HEK293 (cell line): ENCODE results near the gene NR2F1-AS1.
"Not testable (repeated sequence)": the region's sequence is repeated elsewhere in the genome, so short reads cannot be mapped to it uniquely, and the experiment has no call there.

ENCODE experiments used
- CTCF ChIA-PET: fragments of 350-600 bp; formaldehyde crosslinking; extraction: SDS; loops from one replicate; lab custom pipeline; 2021; ENCODE audit warnings: antibody characterized with exemption; lab: Yijun Ruan, JAX
- POLR2A ChIA-PET: fragments of 300-600 bp; formaldehyde crosslinking; extraction: SDS; loops from one replicate; lab custom pipeline; 2020; ENCODE audit warnings: antibody characterized with exemption, inconsistent platforms; lab: Yijun Ruan, JAX
- H3K27ac ChIP-seq: fragments of 200-500 bp; sonication (Bioruptor generic); 2 replicates; pipeline ENCODE4 v1.5.1; 2014; ENCODE audit warnings: low read depth, low read length, control low read depth, inconsistent platforms; ENCODE audit errors: extremely low read depth
- H3K36me3 ChIP-seq, 2 experiments: fragments of 200-500 bp in 1 of 2; sonication (Bioruptor generic) in 1 of 2; 1 replicate in 1 of 2; 2 replicates in 1 of 2; pipeline ENCODE4 v1.5.1; 2014 to 2017; ENCODE audit warnings: inconsistent platforms in 2 of 2, low read length in 2 of 2; ENCODE audit not compliant: control insufficient read depth in 2 of 2, insufficient read depth in 1 of 2
- H3K4me1 ChIP-seq: fragments of 200-500 bp; sonication (Bioruptor generic); 2 replicates; pipeline ENCODE4 v1.5.1; 2014; ENCODE audit warnings: mild to moderate bottlenecking, low read length, inconsistent platforms; ENCODE audit not compliant: control insufficient read depth, insufficient read depth
- H3K4me3 ChIP-seq: 2 replicates; pipeline ENCODE4 v1.5.1; 2011; ENCODE audit warnings: low read depth, mild to moderate bottlenecking, control low read depth, low read length, moderate library complexity
- H3K9me3 ChIP-seq: fragments of 200-500 bp; sonication (Bioruptor generic); 2 replicates; pipeline ENCODE4 v1.5.1; 2014; ENCODE audit warnings: low read depth, low read length, inconsistent platforms; ENCODE audit not compliant: control insufficient read depth, insufficient read depth
- FEZF1 ChIP-seq: fragments of 450-650 bp; formaldehyde crosslinking; IDR thresholded peaks from 2 replicates; pipeline ENCODE4 v1.5.1; 2016; ENCODE audit warnings: missing biosample characterization, missing genetic modification characterization
- GLI4 ChIP-seq: fragments of 450-650 bp; formaldehyde crosslinking; IDR thresholded peaks from 2 replicates; pipeline ENCODE4 v1.5.1; 2016; ENCODE audit warnings: missing biosample characterization, missing genetic modification characterization
- KLF1 ChIP-seq: fragments of 450-650 bp; formaldehyde crosslinking; IDR thresholded peaks from 2 replicates; pipeline ENCODE4 v1.5.1; 2016; ENCODE audit warnings: missing biosample characterization, missing genetic modification characterization
- MZF1 ChIP-seq: fragments of 450-650 bp; formaldehyde crosslinking; IDR thresholded peaks from 2 replicates; pipeline ENCODE4 v1.5.1; 2017; ENCODE audit warnings: missing biosample characterization, missing genetic modification characterization, borderline replicate concordance
- PRDM4 ChIP-seq: fragments of 450-650 bp; formaldehyde crosslinking; IDR thresholded peaks from 2 replicates; pipeline ENCODE4 v1.5.1; 2017; ENCODE audit warnings: missing biosample characterization, missing genetic modification characterization
- TSHZ1 ChIP-seq: fragments of 450-650 bp; formaldehyde crosslinking; IDR thresholded peaks from 2 replicates; pipeline ENCODE4 v1.5.1; 2016; ENCODE audit warnings: missing biosample characterization, missing genetic modification characterization, borderline replicate concordance
- ZBTB48 ChIP-seq: fragments of 450-650 bp; formaldehyde crosslinking; IDR thresholded peaks from 2 replicates; pipeline ENCODE4 v1.5.1; 2016; ENCODE audit warnings: missing biosample characterization, missing genetic modification characterization
- ZBTB6 ChIP-seq: fragments of 450-650 bp; formaldehyde crosslinking; IDR thresholded peaks from 2 replicates; pipeline ENCODE4 v1.5.1; 2017; ENCODE audit warnings: missing biosample characterization, missing genetic modification characterization
- ZNF174 ChIP-seq: fragments of 450-650 bp; formaldehyde crosslinking; IDR thresholded peaks from 2 replicates; pipeline ENCODE4 v1.5.0; 2017; ENCODE audit warnings: missing biosample characterization, mild to moderate bottlenecking, missing genetic modification characterization
- ZNF19 ChIP-seq: fragments of 450-650 bp; formaldehyde crosslinking; IDR thresholded peaks from 2 replicates; pipeline ENCODE4; 2016; ENCODE audit warnings: missing biosample characterization, missing genetic modification characterization, low read depth
- ZNF501 ChIP-seq: fragments of 450-650 bp; formaldehyde crosslinking; IDR thresholded peaks from 2 replicates; pipeline ENCODE4 v1.5.1; 2016; ENCODE audit warnings: missing biosample characterization, missing genetic modification characterization
- ZNF747 ChIP-seq: fragments of 450-650 bp; formaldehyde crosslinking; IDR thresholded peaks from 2 replicates; pipeline ENCODE4 v1.5.1; 2016; ENCODE audit warnings: missing biosample characterization, missing genetic modification characterization
- ZNF792 ChIP-seq: fragments of 450-650 bp; formaldehyde crosslinking; IDR thresholded peaks from 2 replicates; pipeline ENCODE4 v1.5.1; 2016; ENCODE audit warnings: missing biosample characterization, missing genetic modification characterization
- ZNF837 ChIP-seq: fragments of 450-650 bp; formaldehyde crosslinking; IDR thresholded peaks from 2 replicates; pipeline ENCODE4 v1.5.1; 2016; ENCODE audit warnings: missing biosample characterization, missing genetic modification characterization
- ZSCAN4 ChIP-seq: fragments of 450-650 bp; formaldehyde crosslinking; IDR thresholded peaks from 2 replicates; pipeline ENCODE4 v1.5.1; 2017; ENCODE audit warnings: missing biosample characterization, missing genetic modification characterization

NR2F1-AS1 gene

GRCh38 chr5:93391169-93391568 is 189.8 kb downstream of the NR2F1-AS1 start:
- H3K36me3 ChIP-seq, H3K27ac ChIP-seq, H3K4me1 ChIP-seq, H3K4me3 ChIP-seq, POLR2A ChIA-PET, CTCF ChIA-PET, H3K9me3 ChIP-seq: not testable (repeated sequence)

- CTCF ChIA-PET, result no interaction called here
These were observed 195.4 kb downstream of the NR2F1-AS1 start for GRCh38 chr5:93385655-93386054.

GRCh38 chr5:93384995-93385394 is 196.0 kb downstream of the NR2F1-AS1 start:
- Histone ChIP-seq H3K27ac (no peak overlapping the region), H3K36me3 (no peaks in the 10 kb centered on the region), H3K4me1 (peaks cover 5% of the 10 kb centered on the region; the same call in 1 of the 2 replicates)
- CTCF ChIA-PET, result no interaction called here
- TF ChIP-seq ZNF792 (no peak), ZBTB6 (tag by site-specific recombination) (no peak), KLF1 (tag by site-specific recombination) (no peak), ZNF747 (tag by site-specific recombination) (no peak), MZF1 (tag by site-specific recombination) (no peak), ZBTB48 (tag by site-specific recombination) (no peak)
- TF ChIP-seq, all 188 proteins: peak for 0
- no peaks in the 10 kb centered on the region for H3K9me3 ChIP-seq
- POLR2A ChIA-PET, result no interaction called here
- H3K4me3 ChIP-seq, result no peak overlapping the region

More at GRCh38 chr5:93385655-93386054, 195.4 kb downstream of the NR2F1-AS1 start:
- POLR2A ChIA-PET, result no interaction called here
- Histone ChIP-seq H3K4me3 (no peak overlapping the region), H3K4me1 (peaks cover 5% of the 10 kb centered on the region; the same call in 1 of the 2 replicates), H3K9me3 (no peaks in the 10 kb centered on the region), H3K27ac (no peak overlapping the region), H3K36me3 (no peaks in the 10 kb centered on the region)
- peak; percentile 51; the same call in 1 of the 2 replicates for TF ChIP-seq PRDM4 (tag by site-specific recombination)
- no peak for TF ChIP-seq ZSCAN4 (tag by site-specific recombination)
- no peak for TF ChIP-seq TSHZ1 (tag by site-specific recombination)
- TF ChIP-seq ZNF174 (tag by site-specific recombination), result no peak
- TF ChIP-seq ZNF19 (tag by site-specific recombination), result no peak
- TF ChIP-seq FEZF1 (tag by site-specific recombination), result peak; percentile 22; the same call in 1 of the 2 replicates
- TF ChIP-seq GLI4 (tag by site-specific recombination), result no peak
- TF ChIP-seq ZNF501 (tag by site-specific recombination), result no peak
- no peak for TF ChIP-seq ZNF837 (tag by site-specific recombination)
- TF ChIP-seq, all 188 proteins: peak for 2
